KBM-7 (cell line): ENCODE results near the gene DLG5.

Experiments
- DNase-seq: peaks from one replicate; pipeline ENCODE4 v3.0.0-alpha.2; 2015
- in situ Hi-C: fragments of 300-500 bp; cut with MboI; formaldehyde crosslinking; loops from 2 replicates; pipeline ENCODE4 v1.14.3; 2020; ENCODE audit warnings: low sequenced_read_pairs, low pct_unique_long_range_greater_than_20kb, mixed read lengths

The DLG5 gene

GRCh38 chr10:77873536-77874380 lies 52.8 kb downstream of the DLG5 start:
- DNase-seq = peak; percentile 79
- in situ Hi-C loops = no loop called here

GRCh38 chr10:77872947-77873535 lies 53.5 kb downstream of the DLG5 start:
- DNase-seq = no peak
- in situ Hi-C loops = no loop called here

- DNase-seq = no peak
- in situ Hi-C loops = no loop called here
These were observed 54.2 kb downstream of the DLG5 start for GRCh38 chr10:77872151-77872946.

- in situ Hi-C loops = no loop called here
- no peak for DNase-seq
These were observed 56.7 kb downstream of the DLG5 start for GRCh38 chr10:77869626-77870420.

GRCh38 chr10:77868523-77868922 lies 58.0 kb downstream of the DLG5 start:
- DNase-seq = no peak
- in situ Hi-C loops = no loop called here

GRCh38 chr10:77867124-77867719 lies 59.3 kb downstream of the DLG5 start:
- DNase-seq = no peak
- in situ Hi-C loops = no loop called here

GRCh38 chr10:77866598-77866997 lies 60.0 kb downstream of the DLG5 start:
- no peak for DNase-seq
- in situ Hi-C loops = no loop called here

GRCh38 chr10:77865580-77866324 lies 60.8 kb downstream of the DLG5 start:
- in situ Hi-C loops = no loop called here
- DNase-seq = no peak

GRCh38 chr10:77864151-77864851 lies 62.3 kb downstream of the DLG5 start:
- DNase-seq = no peak
- in situ Hi-C loops = no loop called here

- DNase-seq = no peak
- in situ Hi-C loops = no loop called here
These were observed 63.1 kb downstream of the DLG5 start for GRCh38 chr10:77863446-77863845.

GRCh38 chr10:77862595-77862994 lies 64.0 kb downstream of the DLG5 start:
- DNase-seq = no peak
- in situ Hi-C loops = no loop called here

- in situ Hi-C loops = no loop called here
- DNase-seq = no peak
These were observed 65.2 kb downstream of the DLG5 start for GRCh38 chr10:77861366-77861765.

GRCh38 chr10:77859865-77860282 lies 66.7 kb downstream of the DLG5 start:
- in situ Hi-C loops = no loop called here
- no peak for DNase-seq

- no peak for DNase-seq
- in situ Hi-C loops = no loop called here
These were observed 67.2 kb downstream of the DLG5 start for GRCh38 chr10:77859200-77859864.

- in situ Hi-C loops = no loop called here
- DNase-seq = no peak
These were observed 69.3 kb downstream of the DLG5 start for GRCh38 chr10:77857272-77857671.

- in situ Hi-C loops = no loop called here
- DNase-seq = no peak
These were observed 70.0 kb downstream of the DLG5 start for GRCh38 chr10:77856566-77856965.
